Purkinje cell (primary cell): ENCODE measurements around the gene C1QTNF9. TPM values are rescaled to one million over a fixed set of nuclear protein-coding genes. Genes with fewer than 3 reads are reported as not detected.

Experiments used
- polyA plus RNA-seq: library from polyadenylated mRNA; unstranded; fragments of >200 nt; fragmentation: Nextera tagmentation; gene quantifications from 2 replicates; pipeline ENCODE4 v1.2.1, GENCODE V29; 2014

The C1QTNF9 gene
- 0.55 TPM in 1 of 2 replicates, not detected in the other for polyA plus RNA-seq

GRCh38 chr13:24309300-24309699 is at the start of gene C1QTNF9:
C1QTNF9 (plus strand) TSS chr13:24309580; CDS start chr13:24316004, 6,424 bp downstream.

Other genes with a start within 250 kb of the C1QTNF9 start
- 2.2 and 3.7 TPM in 2 replicates for gene SPATA13, start 148.9 kb upstream of the C1QTNF9 start, polyA plus RNA-seq
- gene PARP4, start 203.2 kb downstream of the C1QTNF9 start, polyA plus RNA-seq, result 7.1 and 9.5 TPM in 2 replicates